ENCODE results near the gene SLC66A2.

- TF ChIP-seq, protein P1, sequence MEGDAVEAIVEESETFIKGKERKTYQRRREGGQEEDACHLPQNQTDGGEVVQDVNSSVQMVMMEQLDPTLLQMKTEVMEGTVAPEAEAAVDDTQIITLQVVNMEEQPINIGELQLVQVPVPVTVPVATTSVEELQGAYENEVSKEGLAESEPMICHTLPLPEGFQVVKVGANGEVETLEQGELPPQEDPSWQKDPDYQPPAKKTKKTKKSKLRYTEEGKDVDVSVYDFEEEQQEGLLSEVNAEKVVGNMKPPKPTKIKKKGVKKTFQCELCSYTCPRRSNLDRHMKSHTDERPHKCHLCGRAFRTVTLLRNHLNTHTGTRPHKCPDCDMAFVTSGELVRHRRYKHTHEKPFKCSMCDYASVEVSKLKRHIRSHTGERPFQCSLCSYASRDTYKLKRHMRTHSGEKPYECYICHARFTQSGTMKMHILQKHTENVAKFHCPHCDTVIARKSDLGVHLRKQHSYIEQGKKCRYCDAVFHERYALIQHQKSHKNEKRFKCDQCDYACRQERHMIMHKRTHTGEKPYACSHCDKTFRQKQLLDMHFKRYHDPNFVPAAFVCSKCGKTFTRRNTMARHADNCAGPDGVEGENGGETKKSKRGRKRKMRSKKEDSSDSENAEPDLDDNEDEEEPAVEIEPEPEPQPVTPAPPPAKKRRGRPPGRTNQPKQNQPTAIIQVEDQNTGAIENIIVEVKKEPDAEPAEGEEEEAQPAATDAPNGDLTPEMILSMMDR (IDR thresholded peaks at IDR 0.05), result no peak
- TF ChIP-seq EP300 (IDR thresholded peaks at IDR 0.05; ENCODE audit: low read depth) (no peak), POLR2AphosphoS5 (IDR thresholded peaks at IDR 0.05) (no peak), POLR2A (IDR thresholded peaks at IDR 0.05) (no peak)
Measured at GRCh38 chr18:79944126-79944731, 7.2 kb downstream of the SLC66A2 start.

Measured in transverse colon (tissue), 4 donors.